NCI-H2171 treated with DMSO at 0.1 percent for 48 hours (cell line): ENCODE results near the gene BCL2.
A peak's percentile ranks its signal among the peaks of the same experiment; 100 is the strongest.

Experiments used
- DNase-seq: peaks from one replicate; lab custom pipeline; 2025; lab: John Stamatoyannopoulos, UW

Gene BCL2

GRCh38 chr18:63284827-63285733, 34.5 kb downstream of the BCL2 start:
- peak; percentile 28 for DNase-seq

GRCh38 chr18:63284173-63284799, 35.3 kb downstream of the BCL2 start:
- DNase-seq: no peak

- DNase-seq: no peak
Measured at GRCh38 chr18:63283305-63284094, 36.1 kb downstream of the BCL2 start.

GRCh38 chr18:63282793-63283192, 36.8 kb downstream of the BCL2 start:
- no peak for DNase-seq

GRCh38 chr18:63273222-63273927, 46.2 kb downstream of the BCL2 start:
- DNase-seq: no peak

- DNase-seq: no peak
Measured at GRCh38 chr18:63272638-63273037, 46.9 kb downstream of the BCL2 start.

- peak; percentile 21 for DNase-seq
Measured at GRCh38 chr18:63271881-63272299, 47.7 kb downstream of the BCL2 start.

GRCh38 chr18:63271148-63271547, 48.4 kb downstream of the BCL2 start:
- DNase-seq: peak; percentile 78

- DNase-seq: no peak
Measured at GRCh38 chr18:63267975-63268721, 51.4 kb downstream of the BCL2 start.

GRCh38 chr18:63266888-63267790, 52.4 kb downstream of the BCL2 start:
- DNase-seq: no peak

- DNase-seq: no peak
Measured at GRCh38 chr18:63265326-63265725, 54.2 kb downstream of the BCL2 start.

- peak; percentile 88 for DNase-seq
Measured at GRCh38 chr18:63264871-63265270, 54.7 kb downstream of the BCL2 start.

GRCh38 chr18:63263444-63263843, 56.1 kb downstream of the BCL2 start:
- DNase-seq: peak; percentile 7

- no peak for DNase-seq
Measured at GRCh38 chr18:63262369-63263335, 56.9 kb downstream of the BCL2 start.

- no peak for DNase-seq
Measured at GRCh38 chr18:63261029-63261428, 58.5 kb downstream of the BCL2 start.

GRCh38 chr18:63260380-63260754, 59.2 kb downstream of the BCL2 start:
- peak; percentile 43 for DNase-seq

GRCh38 chr18:63259567-63260379, 59.8 kb downstream of the BCL2 start:
- peak; percentile 93 for DNase-seq
